Measurements from ENCODE around the gene MDFIC. TPM values are rescaled to one million over a fixed set of nuclear protein-coding genes. Genes with fewer than 3 reads are reported as not detected.

MDFIC gene
- total and polyA plus RNA-seq, 2 experiments from 2014 or later, result 3.0 to 5.2 TPM

- Histone ChIP-seq H3K27ac (ENCODE audit: low read depth) (no peak overlapping the region), H3K36me3 (ENCODE audit: insufficient read depth) (no peaks in the 10 kb centered on the region), H2AFZ (no peak overlapping the region), H3K4me2 (no peak overlapping the region), H3K79me2 (replicated peaks; ENCODE audit: insufficient read depth) (no peaks in the 10 kb centered on the region), H3K4me3 (no peak overlapping the region), H3F3A (replicated peaks; ENCODE audit: low read depth) (no peaks in the 10 kb centered on the region), H3K4me1 (ENCODE audit: insufficient read depth) (peaks cover 9% of the 10 kb centered on the region), H3K27me3 (ENCODE audit: insufficient read depth) (no peaks in the 10 kb centered on the region), H3K9me2 (ENCODE audit: insufficient read depth) (no peaks in the 10 kb centered on the region), H4K20me1 (replicated peaks; ENCODE audit: insufficient read depth) (no peaks in the 10 kb centered on the region)
- no peaks in the 10 kb centered on the region; the same call in 2 of the 3 replicates for H3K36me3 Mint-ChIP-seq (ENCODE audit: low read depth)
- no peak for TF ChIP-seq EZH2 (IDR thresholded peaks at IDR 0.05; ENCODE audit: low read depth, unreplicated experiment)
- no peak overlapping the region for H3K27ac Mint-ChIP-seq
- no peak overlapping the region for H3K4me3 Mint-ChIP-seq
- H3K27me3 Mint-ChIP-seq (ENCODE audit: insufficient read depth, low read depth, poor library complexity), result no peaks in the 10 kb centered on the region
- peaks cover 6% of the 10 kb centered on the region; the same call in 1 of the 3 replicates for H3K9me3 Mint-ChIP-seq
- DNase-seq (ENCODE audit: low spot score) (no peak), ATAC-seq (no peak)
- H3K4me1 Mint-ChIP-seq, result peaks cover 8% of the 10 kb centered on the region; the same call in 2 of the 3 replicates
Observed at GRCh38 chr7:115043605-115044004, 121.7 kb downstream of the MDFIC start.

- Mint-ChIP-seq H3K36me3 (ENCODE audit: low read depth) (no peaks in the 10 kb centered on the region; the same call in 2 of the 3 replicates), H3K4me1 (peaks cover 8% of the 10 kb centered on the region; the same call in 2 of the 3 replicates), H3K4me3 (no peak overlapping the region), H3K27ac (no peak overlapping the region), H3K27me3 (ENCODE audit: insufficient read depth, low read depth, poor library complexity) (no peaks in the 10 kb centered on the region), H3K9me3 (peaks cover 6% of the 10 kb centered on the region; the same call in 1 of the 3 replicates)
- Histone ChIP-seq H3K4me2 (no peak overlapping the region), H3K27ac (ENCODE audit: low read depth) (no peak overlapping the region), H2AFZ (no peak overlapping the region), H3K27me3 (ENCODE audit: insufficient read depth) (no peaks in the 10 kb centered on the region), H3K9me2 (ENCODE audit: insufficient read depth) (no peaks in the 10 kb centered on the region), H3K4me1 (ENCODE audit: insufficient read depth) (peaks cover 9% of the 10 kb centered on the region), H3K36me3 (ENCODE audit: insufficient read depth) (no peaks in the 10 kb centered on the region), H3F3A (replicated peaks; ENCODE audit: low read depth) (no peaks in the 10 kb centered on the region), H4K20me1 (replicated peaks; ENCODE audit: insufficient read depth) (no peaks in the 10 kb centered on the region), H3K79me2 (replicated peaks; ENCODE audit: insufficient read depth) (no peaks in the 10 kb centered on the region), H3K4me3 (no peak overlapping the region)
- no peak for ATAC-seq
- no peak for DNase-seq (ENCODE audit: low spot score)
- TF ChIP-seq STAT1 (IDR thresholded peaks at IDR 0.05; ENCODE audit: unreplicated experiment) (no peak), ZNF462 (CRISPR knock-in tag; IDR thresholded peaks at IDR 0.05) (no peak), EZH2 (IDR thresholded peaks at IDR 0.05; ENCODE audit: low read depth, unreplicated experiment) (no peak), EZH2phosphoT487 (IDR thresholded peaks at IDR 0.05; ENCODE audit: unreplicated experiment) (no peak), REST (IDR thresholded peaks at IDR 0.05; ENCODE audit: unreplicated experiment) (no peak), ETS1 (IDR thresholded peaks at IDR 0.05) (no peak), POLR2AphosphoS5 (IDR thresholded peaks at IDR 0.05; ENCODE audit: low read depth) (no peak), ZNF114 (CRISPR knock-in tag; IDR thresholded peaks at IDR 0.05) (no peak), ZNF331 (CRISPR knock-in tag; IDR thresholded peaks at IDR 0.05; ENCODE audit: low read depth) (no peak)
Observed at GRCh38 chr7:115044224-115044623, 122.3 kb downstream of the MDFIC start.
